ENCODE data around the gene ASCL1.

DNA sequence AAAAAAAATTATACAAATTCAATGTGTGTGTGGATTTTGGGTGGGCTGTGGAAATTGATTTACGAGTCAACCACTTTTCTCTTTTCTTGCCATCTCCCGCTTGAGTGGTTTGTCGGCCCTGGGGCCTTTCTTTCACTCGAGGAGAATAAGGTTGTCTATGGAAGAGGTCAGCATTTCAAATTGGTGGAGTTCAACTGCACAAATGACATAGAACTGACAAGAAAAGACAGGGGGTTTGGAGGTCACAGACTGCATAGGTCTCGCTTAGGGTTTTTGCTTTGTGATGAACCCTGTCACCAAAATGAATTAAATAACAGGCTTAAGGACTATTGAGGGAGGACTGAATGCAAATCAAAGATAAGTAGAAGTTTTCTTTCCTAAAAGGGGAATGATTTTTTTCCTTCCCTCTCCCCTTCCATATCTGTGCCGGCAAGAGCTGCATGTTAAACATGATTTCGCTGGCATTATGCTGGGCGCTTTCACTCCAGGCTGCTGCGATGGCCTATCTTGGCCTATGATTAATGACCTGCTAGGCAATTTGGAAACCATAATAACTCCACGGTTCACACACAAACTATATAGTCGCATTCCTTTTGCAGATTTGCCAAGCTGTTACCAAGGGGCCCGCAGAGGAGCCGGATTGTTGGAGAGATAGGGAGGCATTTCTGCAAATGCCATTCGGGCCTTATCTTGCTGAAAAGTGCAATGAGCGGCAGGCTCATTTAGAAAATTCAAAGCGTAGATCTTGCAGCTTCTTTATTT is 20.7 kb downstream of the ASCL1 start:
- TF ChIP-seq RCOR1 (conservative IDR thresholded peaks at IDR 0.05; ENCODE audit: low read depth, low read length), result no peak
- TF ChIP-seq, protein P1, sequence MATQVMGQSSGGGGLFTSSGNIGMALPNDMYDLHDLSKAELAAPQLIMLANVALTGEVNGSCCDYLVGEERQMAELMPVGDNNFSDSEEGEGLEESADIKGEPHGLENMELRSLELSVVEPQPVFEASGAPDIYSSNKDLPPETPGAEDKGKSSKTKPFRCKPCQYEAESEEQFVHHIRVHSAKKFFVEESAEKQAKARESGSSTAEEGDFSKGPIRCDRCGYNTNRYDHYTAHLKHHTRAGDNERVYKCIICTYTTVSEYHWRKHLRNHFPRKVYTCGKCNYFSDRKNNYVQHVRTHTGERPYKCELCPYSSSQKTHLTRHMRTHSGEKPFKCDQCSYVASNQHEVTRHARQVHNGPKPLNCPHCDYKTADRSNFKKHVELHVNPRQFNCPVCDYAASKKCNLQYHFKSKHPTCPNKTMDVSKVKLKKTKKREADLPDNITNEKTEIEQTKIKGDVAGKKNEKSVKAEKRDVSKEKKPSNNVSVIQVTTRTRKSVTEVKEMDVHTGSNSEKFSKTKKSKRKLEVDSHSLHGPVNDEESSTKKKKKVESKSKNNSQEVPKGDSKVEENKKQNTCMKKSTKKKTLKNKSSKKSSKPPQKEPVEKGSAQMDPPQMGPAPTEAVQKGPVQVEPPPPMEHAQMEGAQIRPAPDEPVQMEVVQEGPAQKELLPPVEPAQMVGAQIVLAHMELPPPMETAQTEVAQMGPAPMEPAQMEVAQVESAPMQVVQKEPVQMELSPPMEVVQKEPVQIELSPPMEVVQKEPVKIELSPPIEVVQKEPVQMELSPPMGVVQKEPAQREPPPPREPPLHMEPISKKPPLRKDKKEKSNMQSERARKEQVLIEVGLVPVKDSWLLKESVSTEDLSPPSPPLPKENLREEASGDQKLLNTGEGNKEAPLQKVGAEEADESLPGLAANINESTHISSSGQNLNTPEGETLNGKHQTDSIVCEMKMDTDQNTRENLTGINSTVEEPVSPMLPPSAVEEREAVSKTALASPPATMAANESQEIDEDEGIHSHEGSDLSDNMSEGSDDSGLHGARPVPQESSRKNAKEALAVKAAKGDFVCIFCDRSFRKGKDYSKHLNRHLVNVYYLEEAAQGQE (IDR thresholded peaks at IDR 0.05; ENCODE audit: low read depth, low read length), result no peak
